ENCODE measurements around the gene CPEB4. TPM values are rescaled to one million over a fixed set of nuclear protein-coding genes. Genes with fewer than 3 reads are reported as not detected.

The CPEB4 gene
- total and polyA plus RNA-seq, 7 donors, result 6.0 to 66.2 (median 27.8) TPM

DNA sequence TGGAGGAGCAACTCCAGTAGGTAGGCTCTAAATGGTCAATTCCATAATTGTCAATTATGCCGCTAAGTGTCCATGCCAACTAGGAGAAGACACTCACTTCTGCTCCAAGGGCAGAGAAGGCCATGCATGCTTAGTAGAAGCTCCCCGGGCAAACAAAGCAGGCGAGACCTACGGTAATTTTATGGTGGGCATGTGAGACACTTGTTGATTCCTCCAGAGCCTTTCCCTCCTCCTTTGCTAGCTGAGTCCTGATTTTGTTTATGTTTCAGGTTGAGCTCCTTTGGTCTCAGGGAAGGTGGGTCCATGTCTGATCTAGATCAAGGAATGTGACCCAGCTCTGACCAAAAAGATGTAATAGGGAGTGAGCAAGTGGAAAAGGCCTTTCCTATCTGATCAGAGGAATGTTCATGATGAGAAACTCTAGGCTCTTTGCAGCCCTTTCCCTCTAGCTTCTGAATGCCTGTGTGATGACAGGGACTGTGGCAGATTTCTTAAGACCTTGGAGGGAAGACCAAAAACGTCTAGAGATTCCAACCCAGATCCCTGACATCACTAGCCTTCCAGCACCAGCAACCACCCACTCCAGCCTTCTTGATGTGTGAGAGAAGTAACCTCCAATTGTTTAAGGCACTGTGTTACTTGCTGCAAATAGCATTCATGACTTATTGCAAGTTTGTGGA, 7.7 kb upstream of the CPEB4 start:
- 83 to 86% methylated on average over 5 of the region's 5 CpGs for WGBS, 2 donors
- Histone ChIP-seq H3K27ac (no peak overlapping the region), H3K36me3 (no peaks in the 10 kb centered on the region), H3K9me3 (no peaks in the 10 kb centered on the region), H3K4me3 (no peak overlapping the region), H3K4me1 (no peaks in the 10 kb centered on the region), H3K27me3 (no peaks in the 10 kb centered on the region)
- intact Hi-C loops (cut with DNase I), result loop anchor here (10.0 kb wide), 1 partner anchor 566 kb away; no protein-coding TSS in a partner anchor
- TF ChIP-seq POLR2A (IDR thresholded peaks at IDR 0.05) (no peak), POLR2AphosphoS5 (IDR thresholded peaks at IDR 0.05) (no peak), EP300 (IDR thresholded peaks at IDR 0.05) (no peak)
- TF ChIP-seq, protein P1, sequence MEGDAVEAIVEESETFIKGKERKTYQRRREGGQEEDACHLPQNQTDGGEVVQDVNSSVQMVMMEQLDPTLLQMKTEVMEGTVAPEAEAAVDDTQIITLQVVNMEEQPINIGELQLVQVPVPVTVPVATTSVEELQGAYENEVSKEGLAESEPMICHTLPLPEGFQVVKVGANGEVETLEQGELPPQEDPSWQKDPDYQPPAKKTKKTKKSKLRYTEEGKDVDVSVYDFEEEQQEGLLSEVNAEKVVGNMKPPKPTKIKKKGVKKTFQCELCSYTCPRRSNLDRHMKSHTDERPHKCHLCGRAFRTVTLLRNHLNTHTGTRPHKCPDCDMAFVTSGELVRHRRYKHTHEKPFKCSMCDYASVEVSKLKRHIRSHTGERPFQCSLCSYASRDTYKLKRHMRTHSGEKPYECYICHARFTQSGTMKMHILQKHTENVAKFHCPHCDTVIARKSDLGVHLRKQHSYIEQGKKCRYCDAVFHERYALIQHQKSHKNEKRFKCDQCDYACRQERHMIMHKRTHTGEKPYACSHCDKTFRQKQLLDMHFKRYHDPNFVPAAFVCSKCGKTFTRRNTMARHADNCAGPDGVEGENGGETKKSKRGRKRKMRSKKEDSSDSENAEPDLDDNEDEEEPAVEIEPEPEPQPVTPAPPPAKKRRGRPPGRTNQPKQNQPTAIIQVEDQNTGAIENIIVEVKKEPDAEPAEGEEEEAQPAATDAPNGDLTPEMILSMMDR (IDR thresholded peaks at IDR 0.05), result no peak
- DNase-seq, result no peak

- H3K36me3 ChIP-seq, result no peaks in the 10 kb centered on the region
- no peak overlapping the region for H3K4me3 ChIP-seq
- H3K9me3 ChIP-seq, result no peaks in the 10 kb centered on the region
- no peak overlapping the region for H3K27ac ChIP-seq
- no peaks in the 10 kb centered on the region for H3K27me3 ChIP-seq
- H3K4me1 ChIP-seq, result peaks cover 0 to under 1% (median 0%) of the 10 kb centered on the region in 4 donors
- no peak for DNase-seq
- TF ChIP-seq, protein P1 (IDR thresholded peaks at IDR 0.05), result no peak
- TF ChIP-seq POLR2AphosphoS5 (IDR thresholded peaks at IDR 0.05) (no peak), POLR2A (IDR thresholded peaks at IDR 0.05) (no peak), EP300 (IDR thresholded peaks at IDR 0.05) (no peak)
- intact Hi-C loops (cut with DNase I), result loop anchor here (10.0 kb wide), 1 partner anchor 567 kb away; no protein-coding TSS in a partner anchor
- 80 to 93% methylated on average over 6 of the region's 6 CpGs for WGBS, 2 donors
Observed at GRCh38 chr5:173881811-173882575, 6.2 kb upstream of the CPEB4 start.

GRCh38 chr5:173882632-173883031, 5.5 kb upstream of the CPEB4 start:
- Histone ChIP-seq H3K27ac (no peak overlapping the region), H3K9me3 (no peaks in the 10 kb centered on the region), H3K4me1 (peaks cover 0 to 7% (median 0%) of the 10 kb centered on the region in 4 donors), H3K4me3 (no peak overlapping the region), H3K36me3 (no peaks in the 10 kb centered on the region), H3K27me3 (no peaks in the 10 kb centered on the region)
- TF ChIP-seq EP300 (IDR thresholded peaks at IDR 0.05), result no peak
- TF ChIP-seq POLR2AphosphoS5 (IDR thresholded peaks at IDR 0.05), result no peak
- TF ChIP-seq, protein P1 (IDR thresholded peaks at IDR 0.05), result no peak
- no peak for TF ChIP-seq POLR2A (IDR thresholded peaks at IDR 0.05)
- DNase-seq, result no peak
- intact Hi-C loops (cut with DNase I), result loop anchor here (10.0 kb wide), 1 partner anchor 568 kb away; no protein-coding TSS in a partner anchor

DNA sequence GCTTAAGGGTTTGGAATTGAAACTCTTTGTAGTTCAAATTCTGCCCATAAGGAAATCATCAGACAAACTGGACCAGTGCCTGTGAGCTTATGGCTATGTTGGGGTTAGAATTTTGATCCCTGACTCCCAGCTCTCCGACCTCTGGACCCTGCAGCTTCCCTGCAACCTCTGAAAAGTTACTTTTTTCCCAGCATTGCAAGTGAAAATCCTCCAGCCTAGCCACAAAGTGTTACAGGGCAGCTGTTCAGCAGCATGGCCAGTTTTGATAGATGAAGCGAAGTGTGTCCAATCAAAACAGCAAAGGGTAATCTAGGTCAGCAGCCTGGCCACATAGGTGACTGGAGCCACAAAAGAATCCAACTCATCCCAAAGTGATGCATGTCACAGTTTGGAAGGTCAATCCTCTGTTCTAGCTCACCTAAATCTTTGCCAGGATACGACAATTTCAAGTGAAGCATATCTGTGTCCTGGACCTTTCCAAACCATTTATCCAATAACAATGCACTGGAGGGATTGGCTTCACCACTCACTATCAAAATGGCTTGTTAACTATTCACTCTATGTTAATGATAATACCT, 4.7 kb upstream of the CPEB4 start:
- WGBS, 2 donors, result 94 to 97% methylated on average over 3 of the region's 3 CpGs
- DNase-seq, result no peak
- TF ChIP-seq POLR2A (IDR thresholded peaks at IDR 0.05) (no peak), EP300 (IDR thresholded peaks at IDR 0.05) (no peak), POLR2AphosphoS5 (IDR thresholded peaks at IDR 0.05) (no peak)
- TF ChIP-seq, protein P1 (IDR thresholded peaks at IDR 0.05), result no peak
- intact Hi-C loops (cut with DNase I), result loop anchor here (10.0 kb wide), 1 partner anchor 569 kb away; no protein-coding TSS in a partner anchor
- Histone ChIP-seq H3K4me3 (no peak overlapping the region), H3K9me3 (no peaks in the 10 kb centered on the region), H3K36me3 (no peaks in the 10 kb centered on the region), H3K4me1 (peaks cover 0 to 7% (median 0%) of the 10 kb centered on the region in 4 donors), H3K27me3 (no peaks in the 10 kb centered on the region), H3K27ac (no peak overlapping the region)
